ENCODE data around the gene NRP1.
"Not testable (repeated sequence)": the region's sequence is repeated elsewhere in the genome, so short reads cannot be mapped to it uniquely, and the experiment has no call there.

NRP1 gene

DNA sequence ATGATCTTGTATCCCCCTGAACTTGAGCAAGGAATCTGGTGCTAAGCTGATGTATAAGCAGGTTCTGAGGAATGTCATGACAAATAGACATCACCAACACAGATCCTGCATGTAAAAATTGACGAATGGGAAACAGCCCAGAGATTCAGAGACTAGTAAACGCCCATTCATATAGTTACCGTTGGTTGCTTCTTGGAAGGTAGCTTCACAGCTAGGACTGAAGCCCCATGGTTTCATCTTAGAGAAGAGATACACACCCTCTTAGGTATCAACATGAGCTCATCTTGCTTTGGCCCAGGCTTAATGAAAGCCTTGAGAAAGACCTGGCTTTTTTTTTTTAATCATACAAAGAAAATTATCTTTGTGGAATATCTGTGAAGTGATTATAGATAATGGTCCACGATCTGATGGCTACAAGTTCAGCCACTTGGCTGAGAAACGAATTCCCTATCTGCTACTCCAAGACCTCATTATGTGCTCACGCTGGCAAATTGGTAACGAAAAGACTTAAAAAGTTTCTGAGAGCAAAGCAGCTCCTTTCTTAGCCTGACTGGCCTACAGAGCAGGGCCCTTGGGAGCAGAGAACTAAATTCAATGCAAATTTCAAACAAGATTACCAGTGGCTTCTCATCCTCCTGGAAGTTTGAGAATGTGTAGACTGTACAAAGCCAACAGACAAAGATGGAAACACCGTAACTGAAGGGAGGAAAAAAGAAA is 181.1 kb downstream of the NRP1 start:
- DNase-seq (ENCODE audit: low read depth in 2 of 2, low spot score in 1 of 2) = no peak

DNA sequence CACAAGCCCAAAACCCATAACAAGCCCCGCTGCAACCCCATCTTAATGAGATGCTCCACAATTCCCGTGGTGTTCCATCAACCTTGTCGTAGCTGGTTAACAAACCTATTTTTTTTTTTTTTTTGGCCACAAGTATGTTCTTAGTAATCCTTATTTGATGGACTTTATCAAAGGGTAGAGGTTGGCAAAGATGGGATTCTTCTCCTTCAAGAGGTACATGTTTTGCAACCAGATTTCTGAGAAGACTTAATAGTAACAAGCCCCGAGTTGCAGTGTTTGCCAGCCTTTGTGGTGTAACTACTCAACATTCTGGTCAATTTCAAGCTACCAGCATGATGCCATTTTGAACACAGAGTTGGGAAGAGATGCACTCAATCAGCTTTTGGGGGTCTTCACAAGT is 181.7 kb downstream of the NRP1 start:
- no peak for DNase-seq (ENCODE audit: low read depth in 2 of 2, low spot score in 1 of 2)

- DNase-seq (ENCODE audit: low read depth in 2 of 2, low spot score in 1 of 2) = no peak
Measured at GRCh38 chr10:33152146-33152545, 182.3 kb downstream of the NRP1 start.

DNA sequence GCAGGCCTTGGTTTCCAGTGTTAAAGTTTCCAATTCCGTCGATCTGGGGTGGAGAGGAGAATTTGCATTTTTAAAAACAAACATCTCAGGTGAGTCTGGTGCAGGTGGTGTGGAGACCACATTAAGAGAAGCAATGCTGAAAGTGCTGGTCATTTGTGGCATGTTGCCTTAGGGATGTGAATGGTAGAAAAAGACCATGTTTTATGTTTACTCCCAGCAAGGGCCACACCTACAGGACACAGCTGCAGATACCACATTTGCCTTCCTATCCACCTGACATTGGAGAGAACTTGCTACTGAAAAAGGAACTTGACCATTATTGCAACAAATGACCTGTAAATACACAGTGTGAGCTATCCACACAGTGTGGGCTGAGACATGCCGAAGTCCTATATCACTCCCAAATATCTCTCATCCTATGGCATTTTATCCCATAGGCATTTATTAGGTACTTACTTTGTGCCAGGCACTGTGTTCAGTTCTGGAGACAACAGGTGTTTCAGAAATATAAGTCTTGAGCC is 183.1 kb downstream of the NRP1 start:
- DNase-seq (ENCODE audit: low read depth in 2 of 2, low spot score in 1 of 2) = no peak

- DNase-seq (ENCODE audit: low read depth in 2 of 2, low spot score in 1 of 2) = no peak
Measured at GRCh38 chr10:33150889-33151288, 183.6 kb downstream of the NRP1 start.

- DNase-seq (ENCODE audit: low read depth in 2 of 2, low spot score in 1 of 2) = no peak
Measured at GRCh38 chr10:33150146-33150545, 184.3 kb downstream of the NRP1 start.

DNA sequence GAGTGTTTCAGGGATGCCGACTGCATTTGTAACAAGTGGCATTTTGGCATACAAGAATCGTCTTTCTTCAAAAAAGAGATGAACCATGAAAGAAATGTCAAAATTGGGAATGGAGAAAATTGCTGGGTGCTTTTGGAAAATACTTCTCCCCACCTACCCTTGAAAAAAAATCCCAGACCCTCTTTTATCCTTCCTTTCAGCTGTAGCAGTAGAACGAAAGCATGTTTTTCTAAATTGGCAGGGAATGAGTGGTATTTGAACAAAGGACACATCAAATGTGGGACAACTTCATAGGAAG is 187.5 kb downstream of the NRP1 start:
- DNase-seq (ENCODE audit: low read depth in 2 of 2, low spot score in 1 of 2) = no peak

- DNase-seq (ENCODE audit: low read depth in 2 of 2, low spot score in 1 of 2) = no peak
Measured at GRCh38 chr10:33146189-33147012, 188.1 kb downstream of the NRP1 start.

DNA sequence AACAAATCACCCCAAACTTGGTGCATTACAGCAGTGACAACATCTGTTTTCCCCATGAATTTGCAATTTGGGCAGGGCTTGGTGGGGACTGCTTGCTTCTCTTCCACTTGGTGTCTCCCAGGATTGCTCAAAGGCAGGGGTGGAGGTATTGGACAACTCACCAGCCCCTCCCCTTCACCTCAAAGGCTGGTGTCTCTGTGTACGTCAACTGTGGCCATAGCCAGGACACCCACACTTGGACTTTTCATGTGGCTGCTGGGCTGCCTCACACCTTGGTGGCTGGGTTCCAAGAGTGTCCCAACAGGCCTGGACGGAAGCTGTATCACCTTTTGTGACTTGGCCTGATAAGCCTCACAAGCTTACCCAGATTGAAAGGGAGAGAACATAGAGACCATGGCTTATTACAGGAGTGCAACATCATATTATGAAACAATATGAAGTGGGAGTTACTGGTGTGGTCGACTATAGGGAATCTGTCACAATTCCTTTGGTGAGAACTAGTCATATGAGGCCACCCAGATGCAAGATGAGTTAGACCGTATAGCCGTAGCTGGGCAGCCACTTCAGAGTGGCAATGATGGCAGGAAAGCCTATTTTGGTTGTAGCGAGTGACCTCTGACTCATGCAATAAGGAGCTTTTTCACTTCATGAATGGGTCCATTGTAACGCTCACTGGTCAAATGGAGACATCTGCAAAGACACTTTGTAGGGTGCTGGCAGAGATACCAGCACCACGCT is 188.8 kb downstream of the NRP1 start:
- DNase-seq (ENCODE audit: low read depth in 2 of 2, low spot score in 1 of 2) = no peak

GRCh38 chr10:33143160-33143728 is 191.2 kb downstream of the NRP1 start:
- DNase-seq (ENCODE audit: low read depth in 2 of 2, low spot score in 1 of 2) = peak in 1 of 2 donors; percentile 33

DNA sequence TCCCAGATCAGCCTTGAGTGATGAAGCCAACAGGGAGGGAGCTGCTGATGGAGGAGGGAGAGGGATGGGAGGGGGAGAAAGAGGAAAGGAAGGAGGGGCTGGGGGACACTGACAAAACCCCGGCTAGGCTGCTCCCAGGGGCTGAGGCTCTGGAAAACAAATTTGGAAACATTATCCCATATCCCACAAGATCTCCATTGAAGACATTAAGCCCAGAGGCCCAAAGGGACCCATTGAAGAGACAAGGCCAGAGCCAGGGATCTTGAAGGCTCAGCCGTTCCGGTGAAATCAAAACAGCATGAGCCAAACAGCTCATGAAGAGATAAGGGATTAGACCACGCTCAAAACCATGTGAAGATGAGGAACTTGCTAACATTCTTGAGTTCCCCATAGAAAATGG is 192.2 kb downstream of the NRP1 start:
- no peak for DNase-seq (ENCODE audit: low read depth in 2 of 2, low spot score in 1 of 2)

- no peak for DNase-seq (ENCODE audit: low read depth in 2 of 2, low spot score in 1 of 2)
Measured at GRCh38 chr10:33141251-33141650, 193.2 kb downstream of the NRP1 start.

- DNase-seq (ENCODE audit: low read depth in 2 of 2, low spot score in 1 of 2) = peak in 1 of 2 donors; percentile 35
Measured at GRCh38 chr10:33139181-33139646, 195.3 kb downstream of the NRP1 start.

DNA sequence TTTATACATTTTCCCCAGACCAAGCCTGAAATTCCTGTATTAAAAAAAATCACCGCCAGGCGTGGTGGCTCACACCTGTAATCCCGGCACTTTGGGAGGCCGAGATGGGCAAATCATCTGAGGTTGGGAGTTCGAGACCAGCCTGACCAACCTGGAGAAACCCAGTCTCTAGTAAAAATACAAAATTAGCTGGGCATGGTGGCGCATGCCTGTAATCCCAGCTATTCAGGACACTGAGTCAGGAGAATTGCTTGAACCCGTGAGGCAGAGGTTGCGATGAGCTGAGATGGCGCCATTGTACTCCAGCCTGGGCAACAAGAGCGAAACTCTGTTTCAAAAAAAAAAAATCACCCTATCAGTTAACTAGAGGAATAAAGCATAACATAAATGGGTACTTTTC is 195.8 kb downstream of the NRP1 start:
- DNase-seq (ENCODE audit: low read depth in 2 of 2, low spot score in 1 of 2) = not testable (repeated sequence)

DNA sequence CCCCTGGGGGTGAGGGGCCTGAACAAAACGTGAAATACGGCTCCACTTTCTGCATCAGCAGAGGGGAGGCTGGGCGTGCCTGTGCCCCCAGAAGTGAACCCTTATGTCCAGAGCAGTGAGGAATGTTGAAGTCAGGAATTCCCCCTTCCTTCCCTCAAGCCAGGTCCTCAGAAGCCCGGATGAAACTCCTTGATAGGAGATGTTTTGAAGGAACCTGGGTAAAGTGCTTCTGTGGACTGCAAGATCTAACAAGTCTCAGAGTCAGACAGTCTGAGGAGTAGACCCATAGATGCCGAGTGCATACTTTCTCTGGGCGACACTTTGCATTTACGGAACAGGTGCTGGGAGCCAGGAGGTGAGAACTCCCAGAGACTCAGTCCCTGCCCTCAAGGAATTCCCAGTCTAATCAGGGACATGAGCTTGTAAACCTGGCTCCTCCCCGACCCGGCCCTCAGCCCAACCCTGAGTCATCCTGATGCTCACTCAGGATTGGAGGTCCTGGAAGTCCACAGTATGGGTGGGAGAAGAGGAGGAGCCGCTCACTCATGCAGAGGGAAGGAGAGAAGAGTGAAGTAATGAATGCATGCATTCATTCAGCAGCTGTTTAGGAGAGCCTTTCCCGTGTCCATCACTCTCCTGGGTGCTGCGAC is 197.0 kb downstream of the NRP1 start:
- DNase-seq (ENCODE audit: low read depth in 2 of 2, low spot score in 1 of 2) = no peak

GRCh38 chr10:33136781-33137180 is 197.7 kb downstream of the NRP1 start:
- no peak for DNase-seq (ENCODE audit: low read depth in 2 of 2, low spot score in 1 of 2)

- DNase-seq (ENCODE audit: low read depth in 2 of 2, low spot score in 1 of 2) = no peak
Measured at GRCh38 chr10:33136271-33136670, 198.2 kb downstream of the NRP1 start.

- peak; percentile 40 to 66 for DNase-seq (ENCODE audit: low read depth in 2 of 2, low spot score in 1 of 2)
Measured at GRCh38 chr10:33134011-33134751, 200.3 kb downstream of the NRP1 start.

GRCh38 chr10:33133557-33133956 is 200.9 kb downstream of the NRP1 start:
- DNase-seq (ENCODE audit: low read depth in 2 of 2, low spot score in 1 of 2) = no peak

DNA sequence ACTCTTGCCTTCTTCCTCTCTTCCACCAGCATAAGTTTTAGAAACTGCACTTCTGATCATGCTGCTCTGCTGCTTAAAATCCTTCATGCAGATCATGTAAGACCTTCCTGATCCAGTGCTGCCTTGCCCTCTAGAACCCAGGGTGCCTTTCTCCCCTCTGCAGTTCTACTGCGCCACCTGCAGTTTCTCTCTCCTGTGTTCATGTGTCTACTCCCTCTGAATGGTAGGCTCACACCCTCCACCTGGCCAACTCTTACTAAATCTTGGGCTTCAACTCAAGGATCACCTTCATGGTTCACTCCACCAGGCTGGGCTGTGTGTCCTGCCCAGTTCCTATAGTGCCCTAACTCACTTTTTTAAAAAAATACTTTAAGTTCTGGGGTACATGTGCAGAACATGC is 201.8 kb downstream of the NRP1 start:
- DNase-seq (ENCODE audit: low read depth in 2 of 2, low spot score in 1 of 2) = no peak

Data from stimulated activated CD8-positive, alpha-beta memory T cell treated with anti-CD3 and anti-CD28 coated beads, Interleukin-4, amount 100 ng/mL, for 4 hours (primary cell).